ENCODE results near the gene RNU5B-1.

RNU5B-1 gene

GRCh38 chr15:65302061-65302460 is 2.4 kb upstream of the RNU5B-1 start:
- no peaks in the 10 kb centered on the region for H3K9me3 Mint-ChIP-seq
- H3K4me1 Mint-ChIP-seq (ENCODE audit: low read depth in 2 of 2), result peaks cover 23 to 33% of the 10 kb centered on the region in 2 donors
- H3K27ac Mint-ChIP-seq, result no peak overlapping the region
- H3K27me3 Mint-ChIP-seq, result no peaks in the 10 kb centered on the region
- no peak overlapping the region for H3K4me3 Mint-ChIP-seq
- DNase-seq, result no peak
- H3K36me3 Mint-ChIP-seq (ENCODE audit: insufficient read depth), result peaks cover 55% of the 10 kb centered on the region
- no peak for ATAC-seq (replicated peaks)

- ATAC-seq (replicated peaks), result peak; percentile 2
- peak overlapping the region; percentile 94 to 98 for H3K4me3 Mint-ChIP-seq
- no peak for DNase-seq
Measured at GRCh38 chr15:65303687-65304380, 643 bp upstream of the RNU5B-1 start.

GRCh38 chr15:65305150-65305758 is 777 bp downstream of the RNU5B-1 start:
- no peaks in the 10 kb centered on the region for H3K27me3 Mint-ChIP-seq
- peak overlapping the region; percentile 100 for H3K27ac Mint-ChIP-seq
- ATAC-seq (replicated peaks) (no peak), DNase-seq (no peak)
- H3K4me3 Mint-ChIP-seq, result peak overlapping the region; percentile 94 to 98
- H3K9me3 Mint-ChIP-seq, result no peaks in the 10 kb centered on the region
- H3K36me3 Mint-ChIP-seq (ENCODE audit: insufficient read depth), result peaks cover 37% of the 10 kb centered on the region
- H3K4me1 Mint-ChIP-seq (ENCODE audit: low read depth in 2 of 2), result peaks cover 16 to 26% of the 10 kb centered on the region in 2 donors

More at GRCh38 chr15:65303687-65304380, 643 bp upstream of the RNU5B-1 start:
- Mint-ChIP-seq H3K9me3 (no peaks in the 10 kb centered on the region), H3K36me3 (ENCODE audit: insufficient read depth) (peaks cover 42% of the 10 kb centered on the region), H3K4me1 (ENCODE audit: low read depth in 2 of 2) (peaks cover 20 to 33% of the 10 kb centered on the region in 2 donors), H3K27me3 (no peaks in the 10 kb centered on the region), H3K27ac (peak overlapping the region; percentile 100)

GRCh38 chr15:65305776-65306175 is 1.3 kb downstream of the RNU5B-1 start:
- ATAC-seq (replicated peaks), result no peak
- no peaks in the 10 kb centered on the region for H3K9me3 Mint-ChIP-seq
- peaks cover 16 to 22% of the 10 kb centered on the region in 2 donors for H3K4me1 Mint-ChIP-seq (ENCODE audit: low read depth in 2 of 2)
- peak overlapping the region in 1 of 2 donors; percentile 100 for H3K27ac Mint-ChIP-seq
- peak overlapping the region; percentile 17 to 18 for H3K4me3 Mint-ChIP-seq
- H3K27me3 Mint-ChIP-seq, result no peaks in the 10 kb centered on the region
- no peak for DNase-seq
- peaks cover 33% of the 10 kb centered on the region for H3K36me3 Mint-ChIP-seq (ENCODE audit: insufficient read depth)

- DNase-seq, result no peak
- ATAC-seq (replicated peaks), result no peak
- Mint-ChIP-seq H3K27ac (no peak overlapping the region), H3K4me1 (ENCODE audit: low read depth in 2 of 2) (peaks cover 16 to 22% of the 10 kb centered on the region in 2 donors), H3K36me3 (ENCODE audit: insufficient read depth) (peaks cover 33% of the 10 kb centered on the region), H3K4me3 (peak overlapping the region in 1 of 2 donors; percentile 18), H3K9me3 (no peaks in the 10 kb centered on the region), H3K27me3 (no peaks in the 10 kb centered on the region)
Measured at GRCh38 chr15:65306551-65306950, 2.1 kb downstream of the RNU5B-1 start.

- Mint-ChIP-seq H3K4me3 (no peak overlapping the region), H3K27ac (no peak overlapping the region), H3K27me3 (peaks cover 0 to 7% of the 10 kb centered on the region in 2 donors), H3K4me1 (ENCODE audit: low read depth in 2 of 2) (peaks cover 16 to 22% of the 10 kb centered on the region in 2 donors), H3K36me3 (ENCODE audit: insufficient read depth) (peaks cover 33% of the 10 kb centered on the region), H3K9me3 (no peaks in the 10 kb centered on the region)
- DNase-seq (no peak), ATAC-seq (replicated peaks) (no peak)
Measured at GRCh38 chr15:65307978-65308377, 3.5 kb downstream of the RNU5B-1 start.

- ATAC-seq (replicated peaks) (no peak), DNase-seq (no peak)
- H3K4me3 Mint-ChIP-seq, result no peak overlapping the region
- H3K9me3 Mint-ChIP-seq, result no peaks in the 10 kb centered on the region
- peaks cover 4 to 9% of the 10 kb centered on the region in 2 donors for H3K4me1 Mint-ChIP-seq (ENCODE audit: low read depth in 2 of 2)
- H3K27me3 Mint-ChIP-seq, result peaks cover under 1 to 9% of the 10 kb centered on the region in 2 donors
- H3K36me3 Mint-ChIP-seq (ENCODE audit: insufficient read depth), result peaks cover 14% of the 10 kb centered on the region
- H3K27ac Mint-ChIP-seq, result no peak overlapping the region
Measured at GRCh38 chr15:65309882-65310418, 5.5 kb downstream of the RNU5B-1 start.

GRCh38 chr15:65310431-65311137 is 6.1 kb downstream of the RNU5B-1 start:
- ATAC-seq (replicated peaks), result no peak
- no peaks in the 10 kb centered on the region for H3K9me3 Mint-ChIP-seq
- peaks cover 8% of the 10 kb centered on the region for H3K36me3 Mint-ChIP-seq (ENCODE audit: insufficient read depth)
- DNase-seq, result no peak
- H3K27ac Mint-ChIP-seq, result no peak overlapping the region
- H3K4me3 Mint-ChIP-seq, result no peak overlapping the region
- peaks cover 7 to 16% of the 10 kb centered on the region in 2 donors for H3K27me3 Mint-ChIP-seq
- peaks cover 2 to 4% of the 10 kb centered on the region in 2 donors for H3K4me1 Mint-ChIP-seq (ENCODE audit: low read depth in 2 of 2)

- Mint-ChIP-seq H3K9me3 (no peaks in the 10 kb centered on the region), H3K4me3 (no peak overlapping the region), H3K36me3 (ENCODE audit: insufficient read depth) (no peaks in the 10 kb centered on the region), H3K27ac (no peak overlapping the region), H3K27me3 (peaks cover 9 to 17% of the 10 kb centered on the region in 2 donors), H3K4me1 (ENCODE audit: low read depth in 2 of 2) (no peaks in the 10 kb centered on the region)
- no peak for ATAC-seq (replicated peaks)
- DNase-seq, result no peak
Measured at GRCh38 chr15:65311760-65312159, 7.3 kb downstream of the RNU5B-1 start.

- ATAC-seq (replicated peaks), result no peak
- H3K27me3 Mint-ChIP-seq, result peaks cover 9 to 17% of the 10 kb centered on the region in 2 donors
- no peak for DNase-seq
- no peaks in the 10 kb centered on the region for H3K9me3 Mint-ChIP-seq
- H3K27ac Mint-ChIP-seq, result no peak overlapping the region
- no peaks in the 10 kb centered on the region for H3K36me3 Mint-ChIP-seq (ENCODE audit: insufficient read depth)
- H3K4me1 Mint-ChIP-seq (ENCODE audit: low read depth in 2 of 2), result no peaks in the 10 kb centered on the region
- H3K4me3 Mint-ChIP-seq, result no peak overlapping the region
Measured at GRCh38 chr15:65312400-65312916, 8.0 kb downstream of the RNU5B-1 start.

- H3K36me3 Mint-ChIP-seq (ENCODE audit: insufficient read depth), result peaks cover 3% of the 10 kb centered on the region
- H3K9me3 Mint-ChIP-seq, result no peaks in the 10 kb centered on the region
- no peak overlapping the region for H3K4me3 Mint-ChIP-seq
- DNase-seq, result peak; percentile 65 to 81 (median 75)
- peaks cover 17 to 38% of the 10 kb centered on the region in 2 donors for H3K27me3 Mint-ChIP-seq
- no peak overlapping the region for H3K27ac Mint-ChIP-seq
- peaks cover 0 to 5% of the 10 kb centered on the region in 2 donors for H3K4me1 Mint-ChIP-seq (ENCODE audit: low read depth in 2 of 2)
- peak; percentile 100 for ATAC-seq (replicated peaks)
Measured at GRCh38 chr15:65318870-65319356, 14.4 kb downstream of the RNU5B-1 start.

- ATAC-seq (replicated peaks) (no peak), DNase-seq (no peak)
- H3K4me3 Mint-ChIP-seq, result no peak overlapping the region
- peaks cover 0 to 5% of the 10 kb centered on the region in 2 donors for H3K4me1 Mint-ChIP-seq (ENCODE audit: low read depth in 2 of 2)
- H3K27ac Mint-ChIP-seq, result no peak overlapping the region
- peaks cover 13 to 46% of the 10 kb centered on the region in 2 donors for H3K27me3 Mint-ChIP-seq
- no peaks in the 10 kb centered on the region for H3K9me3 Mint-ChIP-seq
- H3K36me3 Mint-ChIP-seq (ENCODE audit: insufficient read depth), result peaks cover 5% of the 10 kb centered on the region
Measured at GRCh38 chr15:65323071-65323511, 18.6 kb downstream of the RNU5B-1 start.

- no peak overlapping the region for H3K27ac Mint-ChIP-seq
- peaks cover 6% of the 10 kb centered on the region for H3K36me3 Mint-ChIP-seq (ENCODE audit: insufficient read depth)
- H3K4me1 Mint-ChIP-seq (ENCODE audit: low read depth in 2 of 2), result no peaks in the 10 kb centered on the region
- no peaks in the 10 kb centered on the region for H3K9me3 Mint-ChIP-seq
- H3K4me3 Mint-ChIP-seq, result no peak overlapping the region
- H3K27me3 Mint-ChIP-seq, result peaks cover 21 to 59% of the 10 kb centered on the region in 2 donors
- ATAC-seq (replicated peaks), result no peak
- DNase-seq, result no peak
Measured at GRCh38 chr15:65326117-65326526, 21.6 kb downstream of the RNU5B-1 start.

All from effector memory CD8-positive, alpha-beta T cell (primary cell).